ENCODE data around the gene SLC45A2.
"Not testable (repeated sequence)": the region's sequence is repeated elsewhere in the genome, so short reads cannot be mapped to it uniquely, and the experiment has no call there.

SLC45A2 gene

DNA sequence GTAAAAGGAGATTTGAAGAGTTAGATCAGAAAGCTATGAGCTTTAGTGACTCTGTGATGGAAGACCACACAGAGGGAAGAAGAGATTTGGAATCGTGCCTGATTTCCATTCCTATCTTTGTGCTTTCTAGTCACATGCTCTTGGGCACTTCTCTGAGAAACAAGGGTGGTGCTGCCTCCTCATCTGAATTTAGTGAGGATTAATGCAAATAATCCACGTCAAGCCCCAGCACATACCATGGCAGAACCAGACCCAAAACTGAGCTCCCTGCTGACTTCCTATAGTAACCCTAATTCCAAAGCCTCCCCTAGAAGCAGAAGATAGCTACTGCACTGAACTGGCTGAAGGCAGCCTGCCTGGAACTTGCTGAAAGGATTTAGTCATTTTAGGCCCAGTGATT, 17.7 kb downstream of the SLC45A2 start:
- no peak for DNase-seq (ENCODE audit: low spot score)

DNA sequence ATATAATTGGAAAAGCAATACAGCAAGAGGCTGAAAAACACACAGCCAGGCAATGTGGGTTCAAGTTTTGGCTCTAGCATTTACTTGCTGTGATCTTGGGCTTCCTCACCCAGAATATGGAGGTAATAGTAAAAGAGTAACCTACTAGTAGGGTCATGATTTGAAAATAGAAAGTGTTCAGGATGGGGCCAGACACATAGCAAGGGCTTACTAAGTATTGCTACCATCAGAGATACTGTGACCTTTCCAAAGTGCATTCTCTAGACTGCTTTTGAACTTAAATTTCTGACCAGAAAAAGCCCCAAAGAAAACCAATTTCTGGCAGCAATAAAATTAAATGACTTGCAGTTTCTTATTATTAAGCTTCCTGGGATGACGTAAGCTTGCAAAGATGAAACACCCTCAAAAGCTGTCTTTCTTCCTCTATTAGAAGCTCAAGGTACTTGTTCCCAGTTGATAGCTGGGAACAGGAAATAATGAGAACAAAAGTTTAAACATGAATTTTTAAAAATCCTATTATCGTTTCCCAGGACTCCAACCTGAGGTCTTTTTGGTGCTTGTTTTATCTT, 20.3 kb downstream of the SLC45A2 start:
- DNase-seq (ENCODE audit: low spot score): no peak

DNA sequence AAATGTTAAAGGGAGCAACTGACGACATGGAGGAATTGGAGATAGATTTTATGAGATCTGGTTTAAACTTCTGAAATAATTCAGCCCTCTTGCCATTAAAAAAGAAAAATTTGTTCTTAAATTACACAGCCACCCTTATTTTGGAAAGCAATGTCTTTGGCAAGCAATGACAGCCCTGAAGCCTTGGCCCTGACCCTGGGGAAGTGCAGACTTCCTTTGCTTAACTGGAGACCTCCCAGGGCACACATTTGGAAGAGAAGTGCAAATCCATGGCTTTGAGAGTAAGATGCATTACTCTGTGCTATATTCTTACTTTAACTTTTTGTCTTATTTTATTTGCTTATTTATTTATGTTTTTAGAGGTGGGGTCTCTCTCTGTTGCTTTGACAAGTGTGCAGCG, 26.3 kb downstream of the SLC45A2 start:
- DNase-seq (ENCODE audit: low spot score): no peak

DNA sequence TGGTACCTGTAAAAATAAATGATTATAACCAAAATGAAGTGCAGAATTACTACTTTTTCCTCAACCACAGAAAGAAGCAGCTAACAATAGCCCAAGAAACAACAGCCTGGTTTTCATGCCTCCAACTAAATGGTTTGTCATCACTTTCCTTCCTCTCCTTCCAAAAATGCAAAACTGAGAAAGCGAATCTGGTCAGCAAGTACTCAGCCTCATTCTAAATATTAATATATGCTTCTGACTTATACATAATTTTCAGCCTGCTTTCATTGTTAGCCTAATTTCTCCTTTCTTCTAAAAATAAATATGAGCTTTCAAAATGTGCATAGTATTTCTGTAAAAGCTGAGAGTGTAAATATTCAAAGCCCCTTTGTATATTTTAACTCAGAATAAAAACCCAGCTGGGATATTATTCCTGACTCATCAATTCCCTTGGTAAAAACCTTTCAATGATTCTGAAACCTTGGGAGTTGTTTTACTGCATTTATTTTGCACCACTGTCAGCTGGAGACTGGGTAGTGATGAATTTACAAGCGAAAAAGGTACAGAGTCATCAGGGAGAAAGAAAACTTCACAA, 26.8 kb downstream of the SLC45A2 start:
- DNase-seq (ENCODE audit: low spot score): no peak

DNA sequence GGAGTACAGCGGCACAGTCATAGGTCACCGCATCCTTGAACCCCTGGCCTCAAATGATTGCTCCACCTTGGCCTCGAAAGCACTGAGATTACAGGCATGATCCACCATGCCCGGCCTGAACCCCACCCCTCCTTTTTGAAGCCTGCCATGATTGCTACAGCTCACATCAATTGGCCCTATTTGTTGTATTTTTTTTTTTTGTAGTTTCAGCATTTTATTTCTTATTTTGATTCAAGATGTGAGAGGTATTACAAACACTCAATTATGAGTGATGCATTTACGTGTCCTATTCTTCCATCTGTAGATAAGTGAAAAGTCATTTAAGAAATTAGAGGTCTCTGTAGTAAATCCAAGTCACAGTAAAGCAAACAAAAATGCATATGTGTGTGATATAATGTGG, 32.3 kb downstream of the SLC45A2 start:
- DNase-seq (ENCODE audit: low spot score): not testable (repeated sequence)

DNA sequence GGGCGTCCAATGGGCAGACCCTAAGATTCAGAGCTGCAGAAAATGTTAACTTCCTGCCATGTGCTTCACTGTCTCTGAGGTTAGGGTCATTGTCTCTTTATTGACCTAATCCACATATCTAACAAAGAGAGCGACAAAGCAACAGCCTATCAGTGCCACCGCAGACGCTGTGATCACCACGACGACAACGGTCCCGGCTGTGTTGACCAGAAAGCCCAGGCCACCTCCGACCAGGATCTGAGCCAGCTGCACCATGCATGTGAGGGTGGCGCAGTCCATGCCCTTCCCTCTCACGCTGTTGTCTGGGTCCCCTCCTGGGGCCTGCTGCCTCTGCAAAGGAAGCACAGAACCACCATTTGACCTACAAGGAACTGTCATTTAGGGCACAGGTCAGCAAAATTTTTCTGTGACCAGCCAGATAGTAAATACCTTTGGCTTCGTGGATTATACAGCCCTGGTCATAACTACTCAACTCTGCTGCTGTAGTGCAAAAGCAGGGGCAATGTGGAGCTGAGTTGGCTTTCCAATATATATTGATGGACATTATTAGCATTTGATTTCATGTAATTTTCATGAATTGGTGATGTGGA, 39.9 kb downstream of the SLC45A2 start:
- DNase-seq (ENCODE audit: low spot score): no peak

DNA sequence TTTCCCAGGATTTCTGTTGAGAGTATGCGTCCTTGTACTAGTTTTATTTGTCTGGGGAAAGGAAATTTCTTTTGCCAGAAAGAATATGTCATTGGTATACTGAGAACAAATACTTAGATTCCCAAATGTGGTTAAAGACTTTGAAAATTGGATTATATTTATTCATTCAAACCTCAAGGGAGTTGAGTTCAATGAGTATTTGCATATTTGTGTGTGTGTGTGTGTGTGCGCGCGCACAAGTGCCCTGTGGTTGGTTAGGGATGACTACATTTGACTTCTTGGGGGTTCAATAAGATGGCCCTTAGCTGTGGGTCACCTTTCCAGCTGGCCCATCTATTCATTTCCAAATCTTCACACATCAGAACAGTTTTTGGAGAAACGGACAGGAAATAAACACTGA, 43.4 kb downstream of the SLC45A2 start:
- DNase-seq (ENCODE audit: low spot score): no peak

DNA sequence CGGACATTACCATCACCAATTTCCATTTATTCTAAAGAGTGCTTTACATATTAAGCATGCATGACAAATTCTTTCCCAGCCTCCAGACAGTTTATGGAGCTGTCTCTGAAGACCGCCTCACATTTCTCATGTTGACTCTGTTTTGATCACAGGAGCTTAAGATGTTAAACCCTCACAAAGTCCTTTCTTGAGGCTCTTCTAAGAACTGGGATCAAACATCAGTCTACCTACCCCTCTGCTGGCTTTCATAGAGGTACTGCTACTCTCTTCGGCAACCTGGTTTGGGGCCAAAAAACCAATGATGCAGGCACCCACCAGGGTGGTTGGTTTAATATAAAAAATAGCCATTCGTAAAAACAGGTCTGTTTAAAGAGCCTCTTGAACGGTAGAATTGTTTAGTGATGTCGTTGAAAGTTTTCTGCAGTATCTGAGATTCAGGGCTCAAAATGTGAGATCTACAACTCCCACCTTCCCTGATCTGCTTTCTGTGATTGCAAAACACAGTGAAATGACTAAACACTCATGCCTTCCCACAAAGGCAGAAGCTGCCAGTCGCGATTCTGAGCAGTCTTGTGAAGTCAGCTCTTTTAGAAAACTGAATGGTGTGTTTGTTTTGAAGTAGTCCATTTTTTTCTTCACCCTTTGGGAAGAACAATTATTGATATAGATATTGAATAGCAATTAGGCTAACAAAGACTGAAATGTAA, 44.8 kb downstream of the SLC45A2 start:
- no peak for DNase-seq (ENCODE audit: low spot score)

DNA sequence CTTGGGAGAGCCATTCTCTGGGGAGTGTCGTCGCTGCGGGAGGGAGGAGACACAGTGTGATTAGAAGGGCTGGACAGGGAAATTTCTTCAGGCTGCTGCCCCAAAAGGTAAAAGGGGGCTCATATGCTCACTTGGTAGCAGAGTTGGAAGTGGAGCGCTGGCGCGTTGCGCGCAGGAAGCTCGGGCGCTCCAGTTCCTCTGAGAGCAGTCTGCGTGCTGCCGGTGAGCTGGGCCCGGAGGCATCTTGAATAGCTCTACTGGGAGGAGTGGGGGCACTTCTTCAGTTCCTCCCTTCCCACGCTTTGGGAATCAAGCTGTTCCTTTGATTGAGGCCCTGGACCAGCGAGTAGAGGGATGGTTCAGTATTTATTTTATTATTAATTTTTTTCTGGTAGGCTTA, 45.6 kb downstream of the SLC45A2 start:
- no peak for DNase-seq (ENCODE audit: low spot score)

DNA sequence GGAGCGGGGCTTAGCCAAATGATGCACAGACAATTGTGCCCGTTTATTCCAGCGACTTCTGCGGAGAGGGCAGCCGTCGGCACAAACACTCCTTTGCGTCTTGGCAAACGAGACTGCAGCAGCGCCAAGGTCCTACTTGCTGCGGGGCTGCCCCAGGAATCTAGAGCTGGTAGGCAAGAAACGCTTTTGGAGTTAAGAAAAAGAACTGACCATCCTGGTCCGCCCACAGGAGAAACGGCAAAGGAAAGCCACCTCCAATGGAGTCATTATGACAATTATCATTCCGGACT, 46.0 kb downstream of the SLC45A2 start:
- no peak for DNase-seq (ENCODE audit: low spot score)

DNA sequence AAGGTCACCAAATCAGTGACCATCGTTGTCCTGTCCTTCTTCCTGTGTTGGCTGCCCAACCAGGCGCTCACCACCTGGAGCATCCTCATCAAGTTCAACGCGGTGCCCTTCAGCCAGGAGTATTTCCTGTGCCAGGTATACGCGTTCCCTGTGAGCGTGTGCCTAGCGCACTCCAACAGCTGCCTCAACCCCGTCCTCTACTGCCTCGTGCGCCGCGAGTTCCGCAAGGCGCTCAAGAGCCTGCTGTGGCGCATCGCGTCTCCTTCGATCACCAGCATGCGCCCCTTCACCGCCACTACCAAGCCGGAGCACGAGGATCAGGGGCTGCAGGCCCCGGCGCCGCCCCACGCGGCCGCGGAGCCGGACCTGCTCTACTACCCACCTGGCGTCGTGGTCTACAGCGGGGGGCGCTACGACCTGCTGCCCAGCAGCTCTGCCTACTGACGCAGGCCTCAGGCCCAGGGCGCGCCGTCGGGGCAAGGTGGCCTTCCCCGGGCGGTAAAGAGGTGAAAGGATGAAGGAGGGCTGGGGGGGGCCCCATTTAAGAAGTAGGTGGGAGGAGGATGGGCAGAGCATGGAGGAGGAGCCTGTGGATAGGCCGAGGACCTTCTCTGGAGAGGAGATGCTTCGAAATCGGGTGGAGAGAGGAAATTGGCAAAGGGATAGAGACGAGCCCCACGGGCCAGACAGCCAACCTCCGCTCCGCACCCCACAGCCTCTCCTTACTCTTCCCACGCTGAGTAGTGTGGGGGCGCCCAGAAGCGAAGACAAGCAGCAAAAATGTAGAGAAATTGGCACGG, 46.6 kb downstream of the SLC45A2 start:
- no peak for DNase-seq (ENCODE audit: low spot score)

DNA sequence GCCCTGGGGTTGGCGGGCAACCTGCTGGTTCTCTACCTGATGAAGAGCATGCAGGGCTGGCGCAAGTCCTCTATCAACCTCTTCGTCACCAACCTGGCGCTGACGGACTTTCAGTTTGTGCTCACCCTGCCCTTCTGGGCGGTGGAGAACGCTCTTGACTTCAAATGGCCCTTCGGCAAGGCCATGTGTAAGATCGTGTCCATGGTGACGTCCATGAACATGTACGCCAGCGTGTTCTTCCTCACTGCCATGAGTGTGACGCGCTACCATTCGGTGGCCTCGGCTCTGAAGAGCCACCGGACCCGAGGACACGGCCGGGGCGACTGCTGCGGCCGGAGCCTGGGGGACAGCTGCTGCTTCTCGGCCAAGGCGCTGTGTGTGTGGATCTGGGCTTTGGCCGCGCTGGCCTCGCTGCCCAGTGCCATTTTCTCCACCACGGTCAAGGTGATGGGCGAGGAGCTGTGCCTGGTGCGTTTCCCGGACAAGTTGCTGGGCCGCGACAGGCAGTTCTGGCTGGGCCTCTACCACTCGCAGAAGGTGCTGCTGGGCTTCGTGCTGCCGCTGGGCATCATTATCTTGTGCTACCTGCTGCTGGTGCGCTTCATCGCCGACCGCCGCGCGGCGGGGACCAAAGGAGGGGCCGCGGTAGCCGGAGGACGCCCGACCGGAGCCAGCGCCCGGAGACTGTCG, 47.3 kb downstream of the SLC45A2 start:
- no peak for DNase-seq (ENCODE audit: low spot score)

DNA sequence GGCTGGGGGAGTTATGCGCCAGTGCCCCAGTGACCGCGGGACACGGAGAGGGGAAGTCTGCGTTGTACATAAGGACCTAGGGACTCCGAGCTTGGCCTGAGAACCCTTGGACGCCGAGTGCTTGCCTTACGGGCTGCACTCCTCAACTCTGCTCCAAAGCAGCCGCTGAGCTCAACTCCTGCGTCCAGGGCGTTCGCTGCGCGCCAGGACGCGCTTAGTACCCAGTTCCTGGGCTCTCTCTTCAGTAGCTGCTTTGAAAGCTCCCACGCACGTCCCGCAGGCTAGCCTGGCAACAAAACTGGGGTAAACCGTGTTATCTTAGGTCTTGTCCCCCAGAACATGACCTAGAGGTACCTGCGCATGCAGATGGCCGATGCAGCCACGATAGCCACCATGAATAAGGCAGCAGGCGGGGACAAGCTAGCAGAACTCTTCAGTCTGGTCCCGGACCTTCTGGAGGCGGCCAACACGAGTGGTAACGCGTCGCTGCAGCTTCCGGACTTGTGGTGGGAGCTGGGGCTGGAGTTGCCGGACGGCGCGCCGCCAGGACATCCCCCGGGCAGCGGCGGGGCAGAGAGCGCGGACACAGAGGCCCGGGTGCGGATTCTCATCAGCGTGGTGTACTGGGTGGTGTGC, 48.0 kb downstream of the SLC45A2 start, which contains the start of gene RXFP3:
Gene RXFP3 (plus strand): TSS at position 6 of the 636 bp plus-strand sequence. CDS start 355 bp downstream, at position 361.
- DNase-seq (ENCODE audit: low spot score): no peak

DNA sequence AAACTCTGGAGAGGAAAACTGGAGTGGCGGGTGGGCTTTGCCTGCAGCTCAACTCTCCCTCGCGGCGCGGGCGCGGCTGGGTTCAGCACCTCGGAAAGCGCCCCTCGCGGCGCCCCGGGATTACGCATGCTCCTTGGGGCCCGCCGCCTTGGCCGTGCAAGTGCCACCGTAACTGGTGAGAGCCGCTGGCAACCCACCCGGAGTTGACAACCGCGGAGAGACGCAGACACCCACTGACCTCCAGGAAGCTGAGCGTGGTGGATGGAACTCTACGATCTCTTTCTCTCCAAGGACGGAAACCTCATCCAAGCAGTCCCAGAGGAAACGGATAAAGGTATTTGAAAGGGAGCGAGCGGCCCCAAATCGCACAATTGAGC, 48.5 kb downstream of the SLC45A2 start:
- no peak for DNase-seq (ENCODE audit: low spot score)

DNA sequence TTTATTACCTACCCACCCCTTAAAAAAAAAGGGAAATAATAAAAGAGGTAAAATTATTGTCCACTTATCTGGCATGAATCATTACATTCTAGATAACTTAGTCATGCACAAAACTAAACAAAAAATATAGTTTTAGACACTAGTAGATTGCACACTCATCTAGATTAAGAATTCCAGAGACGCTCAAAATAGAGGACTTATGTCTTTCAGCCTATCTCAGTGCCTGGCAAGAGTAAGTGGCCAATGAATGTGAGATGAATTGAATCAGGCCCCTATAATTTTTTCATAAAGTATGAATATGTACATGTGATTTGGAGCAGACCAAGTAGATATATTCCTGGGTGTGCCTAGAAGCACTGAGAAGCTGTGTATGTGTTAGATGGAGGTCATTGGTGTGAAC, 50.3 kb downstream of the SLC45A2 start:
- DNase-seq (ENCODE audit: low spot score): no peak

DNA sequence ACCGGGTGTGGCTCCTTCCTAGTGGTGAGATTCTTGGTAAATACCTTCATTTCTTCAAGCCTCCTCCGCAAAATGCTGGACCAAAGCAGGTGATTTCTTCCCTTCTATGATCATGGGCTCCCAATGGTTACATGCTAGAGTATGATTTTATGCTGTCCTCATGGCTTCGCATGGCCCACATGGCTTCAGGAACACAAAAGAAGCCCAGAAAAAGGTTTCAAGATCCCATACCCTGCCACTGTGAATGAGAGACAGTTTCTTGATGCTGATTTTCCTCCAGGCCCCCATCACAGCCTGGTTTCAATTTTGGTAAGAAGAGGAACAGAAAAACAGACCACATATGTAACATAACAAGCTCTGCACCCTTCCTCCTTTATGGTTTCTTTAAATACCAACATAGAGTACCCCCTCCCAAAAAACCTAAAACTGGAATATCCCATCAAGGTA, 50.7 kb downstream of the SLC45A2 start:
- DNase-seq (ENCODE audit: low spot score): no peak

DNA sequence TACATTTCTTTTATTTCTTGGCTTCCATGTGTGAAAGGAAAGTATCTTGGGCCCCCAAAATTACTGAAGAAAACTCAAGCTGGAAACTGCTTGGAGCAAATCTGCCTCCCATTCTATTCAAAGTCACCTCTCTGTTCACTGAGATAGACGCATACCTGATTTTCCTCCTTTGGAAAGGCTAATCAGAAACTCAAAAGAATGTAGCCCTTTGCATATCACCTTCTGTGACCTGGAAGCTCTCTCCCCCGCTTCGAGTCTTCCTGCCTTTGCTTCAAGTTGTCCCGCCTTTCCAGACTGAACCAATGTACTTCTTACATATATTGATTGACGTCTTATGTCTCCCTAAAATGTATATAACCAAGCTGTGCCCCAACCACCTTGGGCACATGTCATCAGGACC, 53.4 kb downstream of the SLC45A2 start:
- DNase-seq (ENCODE audit: low spot score): no peak

DNA sequence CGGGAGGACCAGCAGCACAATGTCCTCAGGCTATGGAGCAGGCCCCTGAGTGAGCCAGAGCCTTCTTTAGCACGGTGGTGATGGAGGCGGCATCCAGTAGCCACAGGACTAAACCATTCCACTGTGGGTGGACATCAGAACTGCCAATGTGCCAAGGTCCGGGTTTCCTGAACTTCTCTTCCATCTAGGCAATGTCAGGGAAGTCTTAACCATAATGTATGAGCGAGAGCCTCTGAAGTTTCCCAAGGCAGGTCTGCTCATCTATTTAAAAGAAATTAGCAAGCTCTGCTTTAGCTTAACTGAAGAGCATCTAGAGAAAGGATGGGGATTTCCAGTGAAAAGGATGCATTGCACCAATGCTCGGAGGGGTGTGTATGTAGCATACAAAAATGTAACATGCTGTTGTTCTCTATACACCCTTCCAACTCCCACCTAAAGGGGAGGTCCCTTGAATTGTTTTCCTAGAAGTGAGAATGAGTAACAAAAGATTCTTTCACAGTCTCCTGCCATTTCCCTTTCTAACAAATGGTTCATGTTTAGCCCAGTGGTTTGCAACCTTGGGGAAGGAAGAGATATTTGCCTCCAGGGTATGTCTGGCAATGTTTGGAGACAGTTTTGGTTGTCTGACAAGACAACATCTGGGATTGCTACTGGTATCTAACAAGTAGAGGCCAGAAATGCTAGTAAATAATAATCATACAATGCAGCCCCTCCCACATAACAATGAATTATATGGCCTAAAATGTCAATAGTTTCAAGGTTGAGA, 54.4 kb downstream of the SLC45A2 start:
- no peak for DNase-seq (ENCODE audit: low spot score)

DNA sequence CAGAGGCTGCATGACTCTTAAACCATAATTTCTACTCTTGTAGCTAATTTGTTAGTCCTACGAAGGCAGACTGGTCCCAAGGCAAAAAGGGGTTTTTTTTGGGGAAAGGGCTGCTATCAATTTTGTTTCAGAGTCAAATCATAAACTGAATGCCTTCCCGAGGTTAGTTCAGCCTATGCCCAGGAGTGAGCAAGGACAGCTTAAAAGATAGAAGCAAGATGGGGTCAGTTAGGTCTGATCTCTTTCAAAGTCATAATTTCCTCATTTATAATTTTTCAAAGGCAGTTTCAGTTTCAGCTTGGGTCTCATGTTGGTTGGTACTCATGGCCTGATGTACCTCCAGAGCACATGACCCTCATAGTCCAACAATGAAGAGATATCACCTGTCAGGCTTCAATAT, 56.2 kb downstream of the SLC45A2 start:
- no peak for DNase-seq (ENCODE audit: low spot score)

DNA sequence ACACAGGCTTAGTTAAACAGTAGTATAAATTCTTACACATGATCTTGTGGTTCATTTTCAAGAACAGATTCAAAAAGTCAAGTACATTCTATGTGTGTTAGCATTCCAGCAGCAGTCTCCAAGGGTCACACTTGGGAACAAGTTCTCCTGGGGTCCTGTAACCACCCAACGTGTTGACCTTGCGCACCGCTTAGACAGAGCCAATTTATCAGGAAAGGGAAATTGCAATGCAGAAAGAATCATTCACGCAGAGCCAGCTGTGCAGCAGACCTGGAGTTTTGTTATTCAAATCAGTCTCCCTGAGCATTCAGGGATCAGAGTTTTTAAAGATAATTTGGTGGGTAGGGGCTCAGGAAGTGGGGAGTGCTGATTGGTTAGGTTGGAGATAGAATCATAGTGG, 56.8 kb downstream of the SLC45A2 start:
- DNase-seq (ENCODE audit: low spot score): no peak

DNA sequence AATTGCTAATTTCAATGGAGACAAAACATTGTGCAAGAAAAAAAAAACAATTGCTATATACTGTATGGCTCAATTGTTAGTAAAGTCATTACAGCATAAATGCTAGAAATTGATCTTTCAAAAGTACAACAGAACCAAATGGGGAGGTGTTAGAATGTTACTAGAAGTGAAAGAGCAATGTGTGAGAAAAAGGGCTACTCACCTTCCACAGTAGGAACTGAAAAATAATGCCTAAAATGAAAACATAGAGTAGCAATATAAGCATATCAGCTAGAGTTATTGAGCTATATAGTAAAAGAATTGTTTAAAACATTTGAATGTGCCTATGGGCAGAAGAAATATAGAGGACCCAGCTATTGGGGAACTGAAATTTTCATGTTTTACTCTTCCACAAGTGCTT, 59.2 kb downstream of the SLC45A2 start:
- DNase-seq (ENCODE audit: low spot score): no peak
